ENCODE data around the gene HOXD9.

GRCh38 chr2:176129813-176130146 is 7.3 kb downstream of the HOXD9 start:
- TF ChIP-seq CTCF (conservative IDR thresholded peaks at IDR 0.05; ENCODE audit: low read length): no peak
- no peak for TF ChIP-seq EZH2phosphoT487 (IDR thresholded peaks at IDR 0.05; ENCODE audit: borderline replicate concordance)

Measured in Loucy (cell line).